Measurements from ENCODE around the gene CD300E. TPM values are rescaled to one million over a fixed set of nuclear protein-coding genes. Genes with fewer than 3 reads are reported as not detected.
A peak's percentile ranks its signal among the peaks of the same experiment; 100 is the strongest.
"Not testable (repeated sequence)": the region's sequence is repeated elsewhere in the genome, so short reads cannot be mapped to it uniquely, and the experiment has no call there.

Gene CD300E
- total and polyA plus RNA-seq, 2 donors (not counting 1 experiment from before 2014, with no cell fraction given): 0.10 to 0.92 TPM

GRCh38 chr17:74637265-74637664 is 13.7 kb upstream of the CD300E start:
- Mint-ChIP-seq H3K9me3 (ENCODE audit: insufficient read depth) (no peaks in the 10 kb centered on the region), H3K27me3 (peaks cover 5% of the 10 kb centered on the region), H3K4me3 (no peak overlapping the region), H3K27ac (no peak overlapping the region), H3K4me1 (peaks cover 76% of the 10 kb centered on the region)
- Histone ChIP-seq H3K4me2 (replicated peaks; ENCODE audit: low read depth, low read length, poor library complexity, severe bottlenecking) (peak overlapping the region; percentile 23), H3K4me1 (ENCODE audit: control insufficient read depth in 2 of 2, insufficient read depth in 2 of 2, low read length in 2 of 2) (peaks cover 82 to 85% of the 10 kb centered on the region in 2 donors), H3K9ac (ENCODE audit: low read length) (no peak overlapping the region), H3K27ac (ENCODE audit: low read length in 2 of 2) (no peak overlapping the region), H3K36me3 (replicated peaks in 1 of 2; ENCODE audit: control extremely low read depth in 1 of 2, control insufficient read depth in 1 of 2, extremely low read depth in 1 of 2, insufficient read depth in 2 of 2, low read length in 1 of 2) (no peaks in the 10 kb centered on the region), H3K27me3 (replicated peaks in 1 of 4; ENCODE audit: control extremely low read depth in 1 of 4, control insufficient read depth in 3 of 4, insufficient read depth in 4 of 4, low read length in 3 of 4) (peaks cover 0 to 16% (median 2%) of the 10 kb centered on the region in 4 experiments), H3K79me2 (ENCODE audit: control insufficient read depth, insufficient read depth, low read length) (no peaks in the 10 kb centered on the region), H4K20me1 (ENCODE audit: control insufficient read depth, insufficient read depth, low read length, poor library complexity, severe bottlenecking) (no peaks in the 10 kb centered on the region), H2AFZ (ENCODE audit: insufficient read depth, low read depth, low read length, poor library complexity, severe bottlenecking) (no peak overlapping the region), H3K4me3 (ENCODE audit: control extremely low read depth in 1 of 5, extremely low read depth in 1 of 5, insufficient read depth in 1 of 5, low read depth in 2 of 5, low read length in 4 of 5) (no peak overlapping the region), H3K9me3 (ENCODE audit: control extremely low read depth in 1 of 3, control insufficient read depth in 2 of 3, insufficient read depth in 1 of 3, low read length in 2 of 3) (peaks cover 0 to 5% (median 0%) of the 10 kb centered on the region in 3 donors)
- intact Hi-C loops (cut with micrococcal nuclease): no loop called here
- ATAC-seq (ENCODE audit: low read depth) (no peak), DNase-seq (no peak)
- ChIA-PET CTCF (no interaction called here), POLR2A (interaction anchor here (0.6 kb wide), 1 partner anchor 13 kb away, joined by 3 read pairs; no protein-coding TSS in a partner anchor)
- 45% methylated on average over 10 of the region's 11 CpGs for WGBS (ENCODE audit: insufficient coverage)
- TF ChIP-seq CTCF (IDR thresholded peaks at IDR 0.05) (no peak), EZH2 (IDR thresholded peaks at IDR 0.05; ENCODE audit: borderline replicate concordance, insufficient read depth, low read depth, low read length, poor library complexity, severe bottlenecking) (no peak)

DNA sequence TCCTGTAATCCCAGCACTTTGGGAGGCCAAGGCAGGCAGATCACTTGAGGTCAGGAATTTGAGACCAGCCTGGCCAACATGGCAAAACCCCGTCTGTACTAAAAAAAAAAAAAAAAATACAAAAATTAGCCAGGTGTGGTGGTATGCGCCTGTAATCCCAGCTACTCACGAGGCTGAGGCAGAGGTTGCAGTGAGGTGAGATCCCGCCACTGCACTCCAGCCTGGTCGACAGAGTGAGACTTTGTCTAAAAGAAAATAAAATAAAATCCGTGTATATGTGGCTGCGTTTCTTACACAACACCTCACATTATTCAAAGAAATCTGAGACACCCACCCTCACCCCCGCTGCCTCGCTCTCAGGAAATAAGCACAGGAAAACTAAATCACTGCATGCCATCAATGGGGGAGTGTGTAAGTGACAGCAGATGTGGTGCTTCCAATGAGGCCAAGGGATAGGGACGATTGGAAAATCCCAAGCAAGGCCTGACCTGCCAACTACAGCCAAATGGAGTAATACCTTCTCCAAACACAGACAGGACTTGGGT is 13.1 kb upstream of the CD300E start:
- DNase-seq; H3K4me2 ChIP-seq (replicated peaks; ENCODE audit: low read depth, low read length, poor library complexity, severe bottlenecking); H2AFZ ChIP-seq (ENCODE audit: insufficient read depth, low read depth, low read length, poor library complexity, severe bottlenecking); H3K27ac ChIP-seq (ENCODE audit: low read length in 2 of 2); ATAC-seq (ENCODE audit: low read depth); H3K36me3 ChIP-seq (replicated peaks in 1 of 2; ENCODE audit: control extremely low read depth in 1 of 2, control insufficient read depth in 1 of 2, extremely low read depth in 1 of 2, insufficient read depth in 2 of 2, low read length in 1 of 2); H3K27me3 Mint-ChIP-seq; CTCF ChIA-PET; H3K4me3 Mint-ChIP-seq; H3K9ac ChIP-seq (ENCODE audit: low read length); H4K20me1 ChIP-seq (ENCODE audit: control insufficient read depth, insufficient read depth, low read length, poor library complexity, severe bottlenecking); H3K79me2 ChIP-seq (ENCODE audit: control insufficient read depth, insufficient read depth, low read length); intact Hi-C loops (cut with micrococcal nuclease); H3K4me3 ChIP-seq (ENCODE audit: control extremely low read depth in 1 of 5, extremely low read depth in 1 of 5, insufficient read depth in 1 of 5, low read depth in 2 of 5, low read length in 4 of 5); H3K9me3 ChIP-seq (ENCODE audit: control extremely low read depth in 1 of 3, control insufficient read depth in 2 of 3, insufficient read depth in 1 of 3, low read length in 2 of 3); H3K9me3 Mint-ChIP-seq (ENCODE audit: insufficient read depth): not testable (repeated sequence)
- Mint-ChIP-seq H3K4me1 (peaks cover 76% of the 10 kb centered on the region), H3K27ac (peak overlapping the region; percentile 46)
- Histone ChIP-seq H3K4me1 (ENCODE audit: control insufficient read depth in 2 of 2, insufficient read depth in 2 of 2, low read length in 2 of 2) (peaks cover 82 to 85% of the 10 kb centered on the region in 2 donors), H3K27me3 (replicated peaks in 1 of 4; ENCODE audit: control extremely low read depth in 1 of 4, control insufficient read depth in 3 of 4, insufficient read depth in 4 of 4, low read length in 3 of 4) (peaks cover 0 to 16% (median 2%) of the 10 kb centered on the region in 4 experiments)
- POLR2A ChIA-PET: interaction anchor here (0.6 kb wide), 1 partner anchor 13 kb away, joined by 3 read pairs; no protein-coding TSS in a partner anchor
- WGBS (ENCODE audit: insufficient coverage): no CpG with 5 or more reads among the region's 10 CpGs

All from B cell (primary cell).